Stimulated activated CD8-positive, alpha-beta memory T cell treated with anti-CD3 and anti-CD28 coated beads, Interleukin-7, amount 100 ng/mL, for 24 hours (primary cell): Measurements from ENCODE around the gene BBIP1.

ENCODE experiments used
- DNase-seq: peaks from one replicate; pipeline ENCODE4 v3.0.0-alpha.2; 2020; ENCODE audit warnings: low read depth

Gene BBIP1, protein sequence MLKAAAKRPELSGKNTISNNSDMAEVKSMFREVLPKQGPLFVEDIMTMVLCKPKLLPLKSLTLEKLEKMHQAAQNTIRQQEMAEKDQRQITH

DNA sequence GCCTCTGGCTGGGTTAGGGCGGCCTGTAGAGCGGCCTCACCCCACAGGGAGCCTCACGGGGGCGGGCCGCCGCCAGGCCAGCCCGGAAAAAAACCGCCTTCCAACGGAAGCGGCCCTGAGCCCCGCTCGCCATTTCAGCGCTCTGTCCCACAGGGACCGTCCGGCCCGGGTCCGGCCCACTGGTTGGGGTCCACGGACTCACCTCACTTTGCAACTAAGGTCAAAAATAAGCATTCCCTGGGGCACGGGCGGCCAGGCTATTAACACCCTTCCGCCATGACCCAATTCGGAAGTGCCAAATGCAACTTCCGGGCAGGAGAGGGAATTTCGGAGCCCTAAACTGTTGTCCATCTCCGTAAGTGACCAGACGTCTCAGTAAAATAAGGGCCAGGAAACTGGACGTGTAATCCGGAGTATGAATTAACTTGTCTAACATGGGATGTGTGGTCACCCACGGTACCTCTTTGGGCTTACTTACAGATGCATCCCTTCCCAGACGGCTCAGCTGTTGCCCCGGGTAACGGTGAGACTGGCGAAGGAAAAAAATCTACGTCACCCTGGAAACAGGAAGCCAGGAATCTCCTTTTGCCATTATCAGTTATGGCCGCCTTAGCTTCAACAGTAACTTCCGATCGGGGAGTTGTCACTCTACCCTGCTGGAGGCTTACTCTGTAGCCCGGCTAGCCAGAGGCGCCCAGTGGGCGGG is at the start of gene BBIP1:
Gene BBIP1 (minus strand): TSS at position 538 of the 706 bp plus-strand sequence. CDS start 1,023 bp downstream, outside the sequence.
- DNase-seq = no peak

DNA sequence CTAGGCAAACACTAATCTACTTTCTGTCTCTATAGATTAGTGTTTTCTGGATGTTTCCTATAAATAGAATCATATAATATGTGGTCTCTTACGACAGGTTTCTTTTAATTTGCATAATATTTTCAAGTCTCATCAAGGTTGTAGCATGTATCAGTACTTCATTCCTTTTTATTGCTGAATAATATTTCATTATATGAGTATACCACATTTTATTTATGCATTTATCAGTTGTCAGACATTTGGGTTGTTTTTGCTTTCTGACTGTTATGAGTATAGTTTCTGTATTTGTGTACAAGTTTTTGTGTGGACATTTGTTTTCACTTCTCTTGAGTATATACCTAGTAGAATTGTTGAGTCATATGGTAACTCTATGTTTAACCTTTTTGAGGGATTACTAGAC is 48.7 kb upstream of the BBIP1 start:
- no peak for DNase-seq

DNA sequence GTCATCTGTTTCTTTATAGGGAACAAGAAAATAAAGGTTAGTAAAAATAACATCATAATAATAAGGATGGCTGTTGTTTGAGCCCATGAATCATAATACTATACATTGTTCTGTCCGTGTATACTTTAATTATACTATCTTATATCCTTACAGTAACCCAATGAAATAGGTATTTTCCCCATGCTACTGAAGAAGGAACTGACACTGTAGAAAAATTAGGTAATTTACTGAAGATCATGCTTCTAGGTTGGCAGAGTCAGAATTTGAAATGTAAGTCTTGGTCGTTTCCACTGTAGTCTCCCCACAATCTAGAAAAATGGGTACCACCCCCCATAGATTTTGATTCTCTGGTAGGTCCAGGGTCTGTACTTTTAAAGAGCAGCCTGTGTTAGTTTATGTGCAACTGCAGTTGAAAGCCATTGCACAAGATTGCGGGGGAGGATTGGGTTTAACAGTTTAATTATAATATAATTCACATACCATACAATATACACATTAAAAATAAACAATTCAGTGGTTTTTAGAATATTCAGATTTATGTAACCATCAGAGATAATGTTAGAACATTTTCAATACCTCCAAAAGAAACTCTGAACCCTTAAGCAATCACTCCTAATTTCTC is 48.1 kb upstream of the BBIP1 start:
- no peak for DNase-seq

DNA sequence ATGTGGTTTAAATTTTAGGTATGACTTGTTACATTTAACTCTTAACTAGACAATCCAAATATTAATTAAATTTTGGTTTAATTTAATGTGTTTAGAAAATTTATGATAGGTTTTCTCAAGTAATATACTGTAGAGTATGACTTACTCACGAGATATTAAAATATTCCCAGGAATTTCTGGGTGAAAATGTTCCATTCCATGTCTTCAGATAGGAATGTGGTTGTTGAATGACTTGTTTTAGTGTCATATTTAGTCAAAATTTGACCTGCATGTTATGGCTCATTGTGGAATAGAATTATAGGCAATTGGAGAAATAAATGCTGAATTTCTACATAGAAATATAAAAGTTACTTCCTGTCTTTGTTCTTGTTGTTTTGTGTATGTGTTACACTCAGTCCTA is 47.2 kb upstream of the BBIP1 start:
- DNase-seq = no peak

DNA sequence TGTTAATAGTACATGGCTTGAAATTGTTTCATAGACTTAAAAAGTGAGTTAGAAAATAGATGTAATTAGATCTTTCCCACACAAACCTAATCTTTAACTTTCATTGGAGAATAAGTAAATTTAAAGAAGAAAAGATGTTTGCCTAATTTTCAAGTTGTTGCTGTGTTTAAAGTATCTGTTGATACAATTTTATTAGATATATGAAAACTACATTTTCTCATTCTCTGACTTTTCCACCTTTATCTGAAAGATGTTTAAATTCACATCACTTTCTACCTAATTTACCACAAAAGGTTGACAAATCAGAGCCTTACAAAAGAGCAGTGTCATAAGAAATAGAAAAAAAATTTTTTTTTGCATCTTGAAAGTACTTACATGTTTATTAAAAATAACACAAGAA is 46.2 kb upstream of the BBIP1 start:
- no peak for DNase-seq

DNA sequence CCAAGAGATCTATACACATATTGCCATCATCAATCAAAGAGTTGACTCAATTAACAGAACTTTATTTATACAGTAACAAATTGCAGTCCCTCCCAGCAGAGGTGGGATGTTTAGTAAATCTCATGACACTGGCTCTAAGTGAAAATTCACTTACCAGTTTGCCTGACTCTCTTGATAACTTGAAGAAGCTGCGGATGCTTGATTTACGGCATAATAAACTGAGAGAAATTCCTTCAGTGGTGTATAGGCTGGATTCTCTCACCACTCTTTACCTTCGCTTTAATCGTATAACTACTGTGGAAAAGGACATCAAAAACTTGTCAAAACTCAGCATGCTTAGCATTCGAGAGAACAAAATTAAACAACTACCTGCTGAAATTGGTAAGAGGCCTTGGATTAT is 45.7 kb upstream of the BBIP1 start:
- no peak for DNase-seq

DNA sequence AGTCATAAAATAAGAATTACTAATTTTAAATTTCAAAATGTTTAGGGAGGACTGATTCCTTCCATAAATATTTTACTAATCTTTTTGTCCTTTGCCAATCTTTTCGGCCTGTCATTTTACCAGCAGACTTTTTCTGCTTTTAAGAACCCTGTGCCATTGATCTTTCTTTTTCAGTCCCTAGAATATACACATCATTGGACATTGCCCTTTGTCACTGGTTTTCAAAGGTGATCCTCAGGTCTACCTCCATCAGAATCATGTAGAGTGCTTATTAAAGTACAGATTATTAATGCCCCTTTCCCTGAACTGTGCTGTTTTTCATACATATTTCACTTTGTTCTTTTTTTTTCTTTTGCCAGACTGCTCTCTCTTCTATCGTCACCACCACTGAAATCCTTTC is 44.2 kb upstream of the BBIP1 start:
- no peak for DNase-seq

DNA sequence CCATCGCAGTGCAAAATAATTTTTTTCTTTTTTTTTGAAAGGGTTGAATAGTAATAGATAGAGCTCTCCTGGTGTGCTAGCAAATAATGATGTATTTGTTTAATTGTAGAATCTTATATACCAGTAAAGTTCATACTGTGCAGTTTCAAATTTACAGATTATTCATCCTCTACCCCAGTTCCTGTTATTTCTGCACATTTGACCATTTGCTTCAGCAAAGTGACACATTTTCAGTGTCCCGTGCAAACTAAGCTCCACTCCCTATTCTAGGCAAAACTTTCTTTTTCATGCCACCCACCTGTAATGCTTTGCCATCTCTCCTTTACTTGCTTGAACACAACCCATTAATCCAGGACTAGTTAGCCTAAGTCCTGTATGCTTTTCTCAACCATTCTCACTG is 43.5 kb upstream of the BBIP1 start:
- no peak for DNase-seq

DNA sequence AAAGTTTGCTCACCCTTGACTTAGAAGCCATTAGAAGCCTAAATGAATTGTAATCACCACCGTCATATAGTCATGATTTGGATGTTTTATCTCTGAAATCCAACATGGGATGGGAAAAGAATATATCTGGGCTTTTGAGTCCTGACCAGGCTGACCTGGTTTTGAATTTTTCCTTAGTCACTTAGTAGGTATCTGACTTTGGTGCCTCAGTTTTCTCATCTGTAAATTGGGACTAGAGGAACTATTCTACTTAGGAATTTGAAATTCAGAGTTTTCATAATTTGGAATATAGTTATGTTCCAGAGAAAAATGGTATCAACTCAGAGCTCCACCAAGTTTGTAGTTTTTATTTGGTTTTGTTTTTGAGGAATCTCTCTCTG is 41.3 kb upstream of the BBIP1 start:
- DNase-seq = no peak

DNA sequence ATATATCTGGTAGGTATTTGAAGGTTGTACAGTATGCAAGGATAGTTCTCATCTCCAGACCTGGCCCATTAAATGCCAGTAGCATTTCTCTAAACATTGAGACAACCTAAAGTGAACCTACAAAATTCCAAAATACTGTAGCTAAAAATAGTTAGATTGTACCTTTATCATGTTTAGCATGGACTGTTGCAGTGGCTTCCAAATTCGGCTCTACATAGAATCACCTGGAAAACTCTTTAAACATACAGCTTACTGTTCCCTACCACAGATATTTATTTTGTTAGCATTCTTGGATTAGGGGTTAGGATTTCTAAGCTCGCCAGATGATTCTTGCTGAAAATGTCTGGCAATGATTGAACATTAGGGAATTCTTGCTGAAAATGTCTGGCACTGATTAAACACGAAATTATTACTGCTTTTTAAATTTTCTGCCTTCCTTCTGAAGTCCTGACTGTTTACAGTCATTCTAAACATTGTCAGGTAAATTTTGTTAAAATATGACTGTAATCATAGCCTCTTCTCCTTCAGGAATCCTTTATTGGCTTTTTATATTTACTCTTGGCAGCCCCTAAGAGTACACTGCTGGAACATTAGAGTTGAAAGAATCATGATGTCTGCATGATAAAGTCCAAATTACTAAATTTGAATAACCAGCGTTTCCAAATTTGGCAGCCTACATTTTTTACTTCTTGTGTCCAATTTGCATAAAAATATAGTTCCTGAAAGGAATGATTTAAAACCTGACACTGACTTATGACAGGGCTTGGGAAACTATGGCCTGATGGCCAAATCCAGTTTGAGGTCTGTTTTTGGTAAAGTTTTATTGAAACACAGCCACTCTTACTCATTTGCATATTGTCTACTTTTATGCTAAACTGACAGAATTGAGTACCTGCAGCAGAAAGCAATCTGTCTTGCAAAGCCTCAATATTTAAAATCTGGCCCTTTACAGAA is 40.7 kb upstream of the BBIP1 start:
- DNase-seq = no peak

DNA sequence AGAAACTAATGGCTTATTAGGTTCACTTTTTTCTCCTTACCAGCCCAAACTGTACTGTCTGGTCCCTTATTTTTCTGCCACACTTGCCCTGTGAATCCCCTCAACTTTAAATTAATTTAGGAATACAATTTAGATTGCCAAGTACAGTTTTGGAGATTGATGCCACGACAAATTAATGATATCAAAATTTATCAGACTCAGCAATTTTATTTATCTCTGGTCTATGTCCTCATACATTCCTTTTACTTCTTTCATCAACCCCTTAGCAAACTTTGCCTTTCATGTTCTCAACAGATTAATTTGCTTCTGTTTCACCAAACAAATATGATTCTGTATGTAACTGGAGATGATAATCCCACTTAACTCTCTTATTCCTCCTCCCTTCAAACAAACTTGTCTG is 38.6 kb upstream of the BBIP1 start:
- DNase-seq = no peak

DNA sequence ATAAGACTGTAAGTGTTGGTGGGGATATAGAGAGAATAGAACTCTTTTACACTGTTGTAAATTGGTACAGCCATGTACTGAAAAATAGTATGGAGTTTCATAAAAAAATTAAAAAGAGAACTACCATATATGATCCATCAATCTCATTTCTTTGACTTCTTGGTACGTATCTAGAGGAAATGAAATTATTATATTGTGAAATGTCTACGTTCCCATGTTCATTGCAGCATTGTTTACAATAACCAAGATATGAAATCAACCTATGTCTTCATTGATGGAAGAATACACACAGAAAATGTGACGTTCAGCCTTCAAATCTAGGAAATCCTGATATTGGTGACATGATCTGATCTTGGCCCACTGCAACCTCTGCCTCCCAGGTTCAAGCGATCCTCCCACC is 32.4 kb upstream of the BBIP1 start:
- no peak for DNase-seq

DNA sequence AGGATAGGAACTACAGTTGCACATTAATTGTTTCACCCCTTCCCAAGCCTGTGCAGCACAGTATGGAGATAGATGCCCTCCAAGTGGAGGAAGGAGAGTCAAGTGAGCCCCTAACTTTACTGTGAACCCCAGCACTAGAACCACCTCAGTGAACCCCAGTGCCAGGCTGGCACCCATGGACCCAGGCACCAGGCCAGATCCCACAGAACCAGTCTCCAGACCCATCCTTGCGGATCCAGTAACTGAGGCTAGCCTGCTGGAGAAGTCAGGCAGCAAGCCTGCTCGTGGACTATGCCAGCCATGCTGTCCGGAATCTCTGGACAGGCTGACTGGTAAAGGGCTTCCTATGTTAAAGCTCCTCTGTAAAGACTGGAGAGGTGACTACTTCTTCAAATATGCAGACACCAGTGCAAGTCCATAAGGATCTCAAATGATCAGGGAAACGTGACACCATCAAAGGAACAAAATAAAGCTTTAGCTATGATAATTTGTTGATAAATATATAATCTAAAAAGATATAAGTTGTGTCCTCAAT is 28.1 kb upstream of the BBIP1 start:
- DNase-seq = no peak

DNA sequence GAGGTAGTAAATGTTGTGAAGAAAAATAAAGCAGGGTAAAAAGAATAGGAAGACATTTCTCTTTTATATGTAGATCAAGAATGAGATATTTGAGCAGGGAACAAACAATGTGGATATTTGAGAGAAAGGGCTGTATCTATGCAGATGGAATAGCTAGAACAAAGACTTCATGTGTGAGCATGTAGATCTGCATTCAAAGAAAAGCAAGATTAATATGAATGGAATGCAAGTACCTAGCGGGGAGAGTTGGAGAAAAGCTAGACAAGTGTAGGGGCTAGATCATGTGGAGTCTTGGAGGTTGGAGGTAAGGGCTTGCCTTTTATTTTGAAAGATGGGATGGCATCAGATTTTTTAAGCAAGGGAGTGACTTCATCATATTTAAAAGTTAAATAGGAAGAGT is 27.5 kb upstream of the BBIP1 start:
- DNase-seq = no peak

DNA sequence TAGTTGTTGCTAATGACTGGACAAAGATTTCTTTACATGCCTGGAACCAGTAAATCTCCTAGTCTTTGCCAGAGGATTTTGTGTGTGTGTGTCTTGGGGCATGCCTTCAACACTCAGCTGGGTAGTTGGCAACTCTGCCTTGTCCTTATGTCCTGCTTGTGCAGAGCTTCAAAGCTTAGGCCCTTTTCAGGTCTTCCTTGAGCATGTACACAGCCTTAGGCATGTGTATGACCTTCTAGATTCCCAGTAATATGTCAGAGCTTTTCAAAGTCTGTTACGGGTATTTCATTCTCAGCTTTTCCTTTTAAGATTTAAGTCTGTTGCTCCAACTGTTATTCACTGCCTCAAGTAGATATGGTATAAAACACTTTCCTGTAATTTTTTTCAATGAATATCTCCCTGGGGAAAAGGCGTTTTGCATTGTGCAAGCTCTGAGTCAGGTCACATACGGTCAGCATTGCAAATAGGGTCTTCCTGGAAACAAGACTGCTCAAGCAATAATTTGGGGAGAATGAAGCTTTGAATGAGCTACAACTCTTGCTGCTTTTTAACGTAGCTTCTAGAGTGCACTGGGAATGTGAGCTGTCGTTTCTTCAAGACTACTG is 25.9 kb upstream of the BBIP1 start:
- DNase-seq = no peak

DNA sequence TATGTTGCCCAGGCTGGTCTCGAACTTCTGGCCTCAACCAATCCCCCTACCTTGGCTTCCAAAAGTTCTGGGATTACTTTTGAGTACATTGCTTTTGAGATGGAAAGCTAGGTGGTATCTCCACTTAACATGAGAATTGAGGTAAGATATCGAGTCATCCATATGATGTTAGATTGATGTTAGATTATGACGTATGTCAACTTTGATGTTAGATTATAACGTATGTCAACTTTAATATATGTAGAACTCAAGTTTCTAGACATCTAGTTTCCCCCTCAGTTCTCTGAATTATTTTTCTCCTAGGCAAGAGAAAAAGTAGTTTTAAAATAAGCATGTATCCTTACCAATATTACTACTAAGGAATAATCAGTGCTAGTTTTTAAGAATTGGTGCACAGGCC is 20.4 kb upstream of the BBIP1 start:
- no peak for DNase-seq

DNA sequence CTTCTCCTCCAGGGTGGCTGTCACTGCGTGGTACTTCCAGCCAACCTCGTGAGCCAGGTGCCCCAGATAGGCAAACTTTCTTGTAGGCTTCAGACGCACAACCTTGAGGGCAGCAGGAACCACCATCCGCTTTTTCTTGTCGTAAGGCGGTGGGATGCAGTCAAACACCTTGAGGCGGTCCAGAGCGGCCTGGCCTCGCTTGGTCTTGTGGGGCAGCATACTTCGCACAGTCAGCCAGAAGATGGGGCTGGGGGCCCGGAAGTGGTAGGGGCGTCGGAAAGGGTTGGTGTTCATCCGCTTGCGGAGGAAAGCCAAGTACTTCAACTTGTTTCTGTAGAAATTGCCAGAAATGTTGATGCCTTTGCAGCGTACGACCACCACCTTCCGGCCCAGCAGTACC is 17.8 kb upstream of the BBIP1 start:
- no peak for DNase-seq

DNA sequence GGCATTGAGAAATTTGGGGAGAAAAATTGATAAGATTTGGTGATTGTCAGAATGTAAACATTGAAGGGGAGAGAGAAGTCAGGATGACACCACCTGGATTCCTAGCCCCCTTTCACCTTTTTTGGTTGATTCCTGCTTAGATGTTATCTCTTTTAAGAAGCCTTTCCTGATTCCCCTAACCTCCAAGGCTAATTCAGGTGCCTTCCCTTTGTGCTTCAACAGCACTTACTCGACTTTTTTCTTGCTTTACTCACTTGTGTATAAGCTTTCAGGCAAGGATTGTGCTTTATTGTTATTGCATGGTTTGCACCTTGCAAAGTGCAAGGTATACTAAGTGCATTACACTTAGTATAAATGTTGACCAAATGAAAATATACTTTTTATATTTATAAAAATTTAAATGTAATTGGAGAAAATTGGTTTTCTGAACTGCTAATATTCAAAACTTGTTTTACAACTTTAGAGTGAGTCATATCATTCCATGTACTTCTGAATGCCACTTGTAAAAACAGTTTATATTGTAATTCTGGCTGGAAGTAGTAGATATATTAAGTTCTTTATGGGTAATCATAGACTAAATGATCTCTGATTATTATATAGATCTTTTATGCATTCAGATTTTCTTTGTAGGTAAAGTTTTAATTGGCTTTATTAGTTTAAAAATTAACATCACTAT is 13.7 kb upstream of the BBIP1 start:
- no peak for DNase-seq

DNA sequence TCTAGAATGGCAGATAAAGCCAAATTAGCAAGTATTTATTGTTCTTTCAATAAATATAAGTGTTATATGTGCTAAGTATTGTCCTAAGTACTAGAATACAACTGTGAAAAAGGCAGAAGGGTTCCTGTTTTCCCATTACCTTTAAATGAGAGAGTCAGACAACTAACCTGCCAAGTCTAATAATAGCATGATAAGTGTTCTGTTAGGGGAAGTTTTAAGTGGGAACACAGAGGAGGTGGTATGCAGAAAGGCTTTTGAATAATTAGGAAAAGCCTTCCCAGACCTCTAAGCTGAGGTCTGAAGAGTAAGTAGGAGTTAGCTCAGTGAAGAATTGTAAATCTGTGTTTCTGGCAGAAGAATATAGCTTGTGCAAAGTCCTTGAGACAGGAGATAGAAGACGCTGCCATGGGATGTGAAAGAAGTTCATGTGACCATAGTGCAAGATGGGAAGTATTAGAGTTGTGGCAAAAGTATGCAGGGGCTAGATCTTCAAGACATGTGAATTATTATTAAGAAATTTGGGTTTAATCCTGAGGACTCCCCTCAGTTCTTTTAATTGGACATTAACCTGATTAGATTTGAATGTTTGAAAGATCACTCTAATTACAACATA is 12.9 kb upstream of the BBIP1 start:
- DNase-seq = no peak

DNA sequence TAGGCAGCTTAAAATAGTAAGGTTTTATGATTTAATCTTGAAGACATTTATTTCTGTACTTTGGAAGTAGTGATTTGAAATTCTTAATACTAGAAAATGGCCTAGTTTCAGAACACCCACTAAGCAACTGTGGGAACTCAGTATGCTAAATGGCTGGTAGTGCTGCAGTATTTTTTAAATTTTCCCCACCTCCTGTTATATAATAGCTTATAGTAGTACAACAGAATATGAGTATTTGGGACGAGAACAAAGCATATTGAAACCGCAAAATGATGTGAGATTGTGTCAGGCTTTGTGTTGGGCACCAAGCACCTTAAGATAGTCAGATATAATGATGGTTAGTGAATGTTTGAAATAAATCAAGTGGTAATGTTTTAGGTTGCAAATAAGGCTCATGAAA is 8.5 kb upstream of the BBIP1 start:
- no peak for DNase-seq

DNA sequence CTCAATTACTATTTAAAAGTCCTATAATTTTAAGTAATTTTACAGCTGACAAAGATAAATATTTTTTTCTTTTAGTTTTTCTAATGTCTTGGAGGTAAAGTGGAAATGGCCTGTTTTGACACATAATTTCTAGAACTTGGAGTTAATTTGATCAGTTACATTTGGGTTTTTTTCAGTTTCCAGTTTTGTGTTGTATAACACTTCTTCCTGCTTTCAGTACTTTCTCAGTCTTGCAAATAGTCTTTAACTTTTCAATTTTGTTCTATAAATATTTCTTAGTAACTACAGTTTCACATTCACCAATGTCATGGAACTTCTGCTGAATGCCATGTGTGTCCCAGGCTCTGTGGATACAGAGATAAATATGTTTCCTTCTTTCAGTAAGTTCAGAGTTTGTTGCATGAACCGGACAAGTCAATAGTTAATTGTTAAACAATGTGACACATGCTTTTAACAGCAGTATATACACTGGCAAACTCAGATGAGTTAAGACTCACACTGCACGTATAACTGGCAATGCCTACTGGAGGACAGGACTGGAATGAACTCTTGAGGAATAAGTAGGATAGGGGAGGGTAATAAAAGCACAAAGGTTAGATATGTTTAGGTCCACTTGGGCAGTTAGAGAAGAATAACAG is 5.0 kb upstream of the BBIP1 start:
- no peak for DNase-seq
